Common myeloid progenitor, CD34-positive (primary cell): ENCODE results near the gene ZNF598.

Source experiments
- CTCF ChIA-PET: fragments of 350-600 bp; sonication (Branson Sonifier 250); formaldehyde crosslinking; loops from one replicate; lab custom pipeline; 2021; ENCODE audit warnings: antibody characterized with exemption; lab: Charles Lee
- POLR2A ChIA-PET: fragments of 350-600 bp; sonication (Branson Sonifier 250); formaldehyde crosslinking; loops from one replicate; lab custom pipeline; 2021; ENCODE audit warnings: antibody characterized with exemption; lab: Charles Lee
- DNase-seq, 3 donors: peaks; one replicate each; pipeline versions ENCODE4 v3.0.0 to v3.0.0-alpha.2; 2013
- H3K27ac ChIP-seq, 2 experiments: 1 replicate in 1 of 2; 2 replicates in 1 of 2; pipeline ENCODE4 v1.7.0; 2013; ENCODE audit warnings: inconsistent platforms in 2 of 2, low read length in 2 of 2, mild to moderate bottlenecking in 2 of 2, low read depth in 1 of 2, moderate library complexity in 1 of 2; ENCODE audit not compliant: severe bottlenecking in 2 of 2, insufficient read depth in 1 of 2, poor library complexity in 1 of 2
- H3K27me3 ChIP-seq, 5 experiments: replicated peaks in 2 of 5; 1 replicate in 3 of 5; 2 replicates in 2 of 5; pipeline versions ENCODE4 v1.6.1 to v1.7.0; 2013; ENCODE audit warnings: low read length in 4 of 5, mild to moderate bottlenecking in 2 of 5, moderate library complexity in 2 of 5, inconsistent platforms in 1 of 5; ENCODE audit not compliant: insufficient read depth in 5 of 5, control insufficient read depth in 4 of 5
- H3K36me3 ChIP-seq, 4 experiments: 1 replicate in 2 of 4; 2 replicates in 2 of 4; pipeline versions ENCODE4 v1.6.1 to v1.7.0; 2013; ENCODE audit warnings: low read length in 3 of 4, control low read depth in 1 of 4, mild to moderate bottlenecking in 1 of 4; ENCODE audit not compliant: control insufficient read depth in 4 of 4, insufficient read depth in 4 of 4
- H3K4me1 ChIP-seq, 4 experiments: 1 replicate in 3 of 4; 2 replicates in 1 of 4; pipeline versions ENCODE4 v1.6.1 to v1.7.1; 2013; ENCODE audit warnings: low read length in 3 of 4, mild to moderate bottlenecking in 3 of 4, control low read depth in 1 of 4, inconsistent platforms in 1 of 4, moderate library complexity in 1 of 4; ENCODE audit not compliant: control insufficient read depth in 4 of 4, insufficient read depth in 4 of 4; ENCODE audit errors: control extremely low read depth in 1 of 4
- H3K4me3 ChIP-seq, 7 experiments: 1 replicate in 4 of 7; 2 replicates in 3 of 7; pipeline versions ENCODE4 v1.5.1 to v1.7.0; 2013; ENCODE audit warnings: mild to moderate bottlenecking in 7 of 7, low read length in 6 of 7, moderate library complexity in 6 of 7, inconsistent platforms in 2 of 7, low read depth in 2 of 7, control low read depth in 1 of 7; ENCODE audit not compliant: insufficient read depth in 4 of 7, control insufficient read depth in 1 of 7; ENCODE audit errors: extremely low read depth in 1 of 7
- H3K9me3 ChIP-seq, 5 experiments: 1 replicate in 4 of 5; 2 replicates in 1 of 5; pipeline versions ENCODE4 v1.6.1 to v1.7.1; 2013; ENCODE audit warnings: low read length in 4 of 5, mild to moderate bottlenecking in 2 of 5, inconsistent platforms in 1 of 5, low read depth in 1 of 5, moderate library complexity in 1 of 5; ENCODE audit not compliant: control insufficient read depth in 4 of 5, insufficient read depth in 2 of 5; ENCODE audit errors: control extremely low read depth in 1 of 5
- WGBS: methylation state at CpG from one replicate; pipeline ENCODE4 v1.1.5; 2013; ENCODE audit not compliant: insufficient coverage; 5-methylcytosine and 5-hydroxymethylcytosine counted together

ZNF598 gene

DNA sequence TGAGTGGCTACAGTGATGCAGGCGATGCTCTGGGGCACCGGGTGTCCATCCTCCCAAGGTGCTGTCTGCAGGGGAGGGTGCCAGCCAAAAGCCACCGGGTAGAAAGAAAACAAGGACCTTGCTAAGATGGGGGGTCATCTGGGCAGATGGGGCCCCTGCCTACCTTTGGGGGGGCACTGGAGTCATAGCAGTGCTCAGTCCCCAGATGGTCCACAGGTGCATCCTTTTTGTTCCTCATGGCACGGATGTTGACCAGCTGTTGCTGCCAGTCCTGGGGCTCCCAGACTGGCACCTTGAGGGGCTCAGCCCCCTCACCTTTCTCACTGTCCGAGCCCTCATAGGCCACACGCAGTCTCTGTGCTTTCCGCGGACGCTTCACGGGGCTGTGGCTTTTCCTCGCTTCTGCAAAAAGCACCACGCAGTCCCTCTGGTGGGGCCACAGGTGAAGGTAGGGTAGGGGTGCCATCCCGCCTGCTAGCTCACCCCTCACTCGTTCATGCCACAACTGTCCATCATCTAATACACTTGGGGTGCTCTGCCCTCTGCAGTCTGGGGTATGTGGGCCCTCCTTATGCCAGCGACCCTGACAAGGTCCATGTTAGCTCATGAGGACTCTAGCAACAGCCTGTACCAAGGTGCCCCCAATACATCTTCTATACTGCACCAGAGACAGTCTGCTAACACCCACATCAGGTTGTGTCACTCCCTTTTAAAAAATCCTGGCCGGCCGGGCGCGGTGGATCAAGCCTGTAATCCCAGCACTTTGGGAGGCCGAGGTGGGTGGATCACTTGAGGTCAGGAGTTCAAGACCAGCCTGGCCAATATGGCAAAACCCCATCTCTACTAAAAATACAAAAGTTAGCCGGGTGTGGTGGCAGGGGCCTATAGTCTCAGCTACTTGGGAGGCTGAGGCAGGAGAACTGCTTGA lies 36.6 kb upstream of the ZNF598 start:
- no peaks in the 10 kb centered on the region for H3K27me3 ChIP-seq
- POLR2A ChIA-PET: interaction anchor here (1.3 to 1.6 kb wide), 2 partner anchors 19 to 109 kb away, joined by 3 to 6 read pairs; partner anchors contain the start of gene TRAF7
- peaks cover 0 to 16% (median 6%) of the 10 kb centered on the region in 4 experiments for H3K36me3 ChIP-seq
- peak overlapping the region in 3 of 7 experiments; percentile 88 to 93 (median 92) for H3K4me3 ChIP-seq
- H3K9me3 ChIP-seq: no peaks in the 10 kb centered on the region
- CTCF ChIA-PET: interaction anchor here (0.8 to 3.3 kb wide), 5 partner anchors 15 to 94 kb away, joined by 3 to 12 read pairs (median 4); no protein-coding TSS in a partner anchor
- WGBS: 97% methylated on average over 16 of the region's 21 CpGs
- DNase-seq: no peak
- H3K4me1 ChIP-seq: peaks cover 2 to 48% (median 34%) of the 10 kb centered on the region in 4 experiments
- H3K27ac ChIP-seq: no peak overlapping the region

DNA sequence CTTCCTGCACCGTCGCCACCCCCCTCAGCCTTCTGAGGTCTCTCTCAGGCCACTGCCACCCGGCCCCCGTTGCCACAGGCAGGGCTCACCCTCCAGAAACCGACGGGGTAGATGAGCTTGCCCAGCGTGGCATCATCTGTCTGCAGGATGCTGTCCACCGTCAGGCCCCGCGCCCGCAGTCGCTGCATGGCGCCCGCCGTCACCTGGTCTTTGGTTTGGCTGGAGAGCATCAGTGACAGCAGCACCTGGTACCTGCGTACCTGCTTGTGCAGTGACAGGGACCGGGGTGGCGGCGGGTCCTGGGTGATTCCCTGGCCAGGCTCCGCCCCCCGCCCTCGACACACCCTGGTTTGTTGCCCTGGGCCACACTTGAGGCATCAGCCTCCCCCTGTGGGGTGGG lies 34.9 kb upstream of the ZNF598 start:
- H3K4me3 ChIP-seq: peak overlapping the region in 3 of 7 experiments; percentile 36 to 50 (median 50)
- POLR2A ChIA-PET: interaction anchor here (0.7 kb wide), 1 partner anchor 11 kb away, joined by 3 read pairs; no protein-coding TSS in a partner anchor
- H3K27me3 ChIP-seq: no peaks in the 10 kb centered on the region
- DNase-seq: no peak
- 97% methylated on average over 7 of the region's 22 CpGs for WGBS
- CTCF ChIA-PET: interaction anchor here (1.3 to 1.5 kb wide), 2 partner anchors 21 to 96 kb away, joined by 3 to 4 read pairs; no protein-coding TSS in a partner anchor
- no peak overlapping the region for H3K27ac ChIP-seq
- peaks cover 2 to 48% (median 36%) of the 10 kb centered on the region in 4 experiments for H3K4me1 ChIP-seq
- peaks cover 0 to 13% (median 3%) of the 10 kb centered on the region in 4 experiments for H3K36me3 ChIP-seq
- no peaks in the 10 kb centered on the region for H3K9me3 ChIP-seq

DNA sequence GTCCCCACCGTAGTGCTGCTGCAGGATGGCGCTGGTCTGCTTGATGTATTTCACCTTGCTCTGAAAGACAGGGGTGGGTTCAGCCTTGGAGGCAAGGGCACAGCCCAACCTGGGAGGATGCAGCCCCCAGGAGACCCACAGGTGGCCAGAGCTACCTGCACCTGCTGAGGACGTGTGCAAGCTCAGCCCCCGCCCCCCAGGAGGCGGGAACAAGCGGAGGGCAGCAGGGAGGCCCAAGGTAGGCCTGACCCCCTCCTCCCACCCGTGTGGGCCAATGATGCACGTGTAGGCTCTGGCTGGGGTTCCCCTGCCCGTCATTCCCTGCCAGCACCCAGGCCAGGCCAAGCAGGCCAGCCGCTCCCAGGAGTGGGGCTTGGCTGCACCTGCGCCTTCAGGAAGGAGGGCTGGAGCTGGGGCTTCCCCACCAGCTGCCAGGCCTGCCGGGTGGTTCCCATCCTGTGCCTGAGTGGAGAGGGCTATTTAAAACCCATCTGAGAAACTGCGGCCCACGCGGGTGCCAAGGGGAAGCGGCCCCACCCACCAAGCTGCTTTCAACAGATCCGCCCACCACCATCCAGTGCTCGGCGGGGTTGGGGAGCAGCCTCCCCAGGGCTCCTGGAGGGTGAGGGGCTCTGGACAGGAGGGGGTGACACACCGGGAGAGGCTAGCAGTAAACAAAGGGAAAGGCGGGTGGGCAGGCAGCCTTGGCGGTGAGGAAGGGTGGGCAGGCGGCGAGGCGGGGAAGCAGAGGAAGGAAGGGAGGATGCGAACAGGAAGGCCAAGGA lies 34.2 kb upstream of the ZNF598 start:
- CTCF ChIA-PET: interaction anchor here (0.7 to 1.5 kb wide), 4 partner anchors 12 to 97 kb away, joined by 3 to 4 read pairs (median 3); no protein-coding TSS in a partner anchor
- 48% methylated on average over 16 of the region's 26 CpGs for WGBS

DNA sequence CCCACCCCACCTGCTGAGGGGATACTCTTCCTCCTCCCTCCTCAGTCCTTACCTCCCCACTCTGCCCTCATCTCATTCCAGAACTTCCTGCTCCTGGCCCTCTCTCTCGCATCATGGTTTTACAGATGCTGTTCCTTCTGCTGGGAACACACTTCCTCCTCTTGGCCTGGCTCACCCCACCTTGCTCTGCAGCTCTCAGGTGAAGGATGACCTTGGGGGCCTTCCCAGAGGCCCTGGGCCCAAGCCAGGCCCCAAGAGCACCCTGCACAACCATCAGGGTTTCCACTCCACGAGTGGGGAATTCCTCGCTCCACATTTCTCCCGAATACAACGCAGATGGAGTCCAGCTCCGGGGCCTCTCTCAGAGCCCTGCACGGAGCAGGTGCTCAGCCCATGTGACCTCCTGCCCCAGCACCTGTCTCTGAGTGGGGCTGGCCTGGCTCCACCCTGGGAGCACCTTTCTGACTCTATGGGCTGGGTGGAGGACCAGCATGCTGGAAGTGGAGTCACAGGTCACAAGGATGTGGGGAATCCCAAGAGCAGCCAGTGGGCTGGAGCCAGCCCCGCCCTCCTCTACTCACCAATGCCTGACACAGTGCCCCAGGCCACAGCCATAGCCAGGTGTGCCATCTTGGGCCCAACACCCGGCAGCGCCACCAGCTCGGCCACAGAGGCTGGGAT lies 33.5 kb upstream of the ZNF598 start:
- H3K4me1 ChIP-seq: peaks cover 0 to 41% (median 31%) of the 10 kb centered on the region in 4 experiments
- H3K9me3 ChIP-seq: no peaks in the 10 kb centered on the region
- DNase-seq: no peak
- H3K27ac ChIP-seq: no peak overlapping the region
- CTCF ChIA-PET: interaction anchor here (0.7 to 1.5 kb wide), 3 partner anchors 11 to 97 kb away, joined by 3 to 4 read pairs (median 3); no protein-coding TSS in a partner anchor
- WGBS: 90% methylated on average over 8 of the region's 11 CpGs
- H3K27me3 ChIP-seq: no peaks in the 10 kb centered on the region
- peaks cover 0 to 13% (median 3%) of the 10 kb centered on the region in 4 experiments for H3K36me3 ChIP-seq
- POLR2A ChIA-PET: no interaction called here
- no peak overlapping the region for H3K4me3 ChIP-seq

More for the DNA sequence above, 34.2 kb upstream of the ZNF598 start:
- POLR2A ChIA-PET: no interaction called here
- Histone ChIP-seq H3K36me3 (peaks cover 0 to 13% (median 3%) of the 10 kb centered on the region in 4 experiments), H3K27ac (no peak overlapping the region), H3K27me3 (no peaks in the 10 kb centered on the region), H3K4me3 (peak overlapping the region in 3 of 7 experiments; percentile 36 to 50 (median 50)), H3K4me1 (peaks cover 2 to 48% (median 38%) of the 10 kb centered on the region in 4 experiments), H3K9me3 (no peaks in the 10 kb centered on the region)
- peak in 2 of 3 donors; percentile 61 to 62 for DNase-seq

DNA sequence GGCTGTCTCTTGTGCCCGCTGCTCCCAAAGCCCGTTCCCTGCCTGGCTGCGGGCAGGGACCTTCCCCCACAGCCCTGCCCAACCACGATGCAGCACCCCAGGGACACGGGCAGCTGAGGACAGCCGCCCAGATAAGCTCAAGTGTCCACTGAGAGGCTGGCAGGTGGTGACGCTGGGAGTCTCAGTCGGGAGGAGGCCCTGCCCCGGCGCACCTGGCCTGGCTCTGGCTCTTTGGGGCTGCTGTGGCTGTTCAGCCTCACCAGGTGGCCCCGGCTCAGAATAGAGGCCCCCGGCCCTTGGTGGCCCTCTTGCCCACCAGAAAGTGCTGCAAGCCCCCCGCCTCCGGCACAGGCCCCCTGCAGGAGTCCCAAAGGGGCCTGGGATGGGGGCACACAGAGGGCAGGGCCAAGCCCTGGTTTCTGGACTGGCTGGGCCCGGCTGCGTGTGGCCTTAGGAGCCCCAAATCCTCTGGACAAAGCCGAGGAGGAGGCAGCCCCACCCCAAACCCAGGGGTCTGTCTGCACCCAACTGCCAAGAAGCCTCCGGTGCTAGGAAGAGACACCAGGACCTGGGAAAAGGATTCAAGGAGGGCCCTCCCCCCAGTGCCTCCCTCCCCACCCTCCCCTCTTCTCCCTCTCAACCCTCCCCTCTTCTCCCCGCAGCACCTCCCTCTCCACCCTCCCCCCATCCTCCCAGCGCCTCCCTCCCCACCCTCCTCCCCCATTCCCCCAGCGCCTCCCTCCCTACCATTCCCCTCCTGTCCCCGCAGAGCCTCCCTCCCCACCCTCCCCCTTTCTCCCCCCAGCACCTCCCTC lies 32.8 kb upstream of the ZNF598 start:
- no peaks in the 10 kb centered on the region for H3K9me3 ChIP-seq

More for the DNA sequence above, 32.8 kb upstream of the ZNF598 start:
- DNase-seq: no peak
- no peak overlapping the region for H3K27ac ChIP-seq
- no peaks in the 10 kb centered on the region for H3K27me3 ChIP-seq
- ChIA-PET POLR2A (no interaction called here), CTCF (interaction anchor here (1.0 kb wide), 1 partner anchor 12 kb away, joined by 3 read pairs; no protein-coding TSS in a partner anchor)
- no peak overlapping the region for H3K4me3 ChIP-seq
- H3K4me1 ChIP-seq: peaks cover 0 to 40% (median 30%) of the 10 kb centered on the region in 4 experiments
- WGBS: 91% methylated on average over 13 of the region's 22 CpGs
- H3K36me3 ChIP-seq: peaks cover 0 to 13% (median 3%) of the 10 kb centered on the region in 4 experiments
